CD14-positive monocyte (primary cell): ENCODE measurements around the gene SH3GLB1. TPM values are rescaled to one million over a fixed set of nuclear protein-coding genes. Genes with fewer than 3 reads are reported as not detected.

Experiments used
- DNase-seq, 3 donors: peaks; one replicate each; pipeline ENCODE4 v3.0.0-alpha.2; 2011 to 2022
- H2AFZ ChIP-seq: 2 replicates; pipeline ENCODE4 v1.6.0; 2012; ENCODE audit warnings: mild to moderate bottlenecking, low read depth, low read length, inconsistent platforms; ENCODE audit not compliant: insufficient read depth, poor library complexity, severe bottlenecking
- H3K27ac ChIP-seq, 2 donors: 1 replicate in 1 of 2; 2 replicates in 1 of 2; pipeline ENCODE4 v1.5.1; 2012 to 2013; ENCODE audit warnings: low read length in 2 of 2, control low read depth in 1 of 2, inconsistent platforms in 1 of 2, low read depth in 1 of 2, mild to moderate bottlenecking in 1 of 2
- H3K27me3 ChIP-seq, 2 donors: one replicate each; pipeline versions ENCODE4 v1.6.0 to v1.6.1; 2011 to 2013; ENCODE audit warnings: low read length in 2 of 2; ENCODE audit not compliant: control insufficient read depth in 2 of 2, insufficient read depth in 2 of 2
- H3K36me3 ChIP-seq, 2 donors: replicated peaks in 1 of 2; 1 replicate in 1 of 2; 2 replicates in 1 of 2; pipeline versions ENCODE4 v1.5.1 to v1.6.1; 2012 to 2013; ENCODE audit warnings: low read length in 2 of 2, control low read depth in 1 of 2, inconsistent platforms in 1 of 2, mild to moderate bottlenecking in 1 of 2; ENCODE audit not compliant: insufficient read depth in 2 of 2, control insufficient read depth in 1 of 2
- H3K4me1 ChIP-seq, 2 donors: 1 replicate in 1 of 2; 2 replicates in 1 of 2; pipeline versions ENCODE4 v1.5.1 to v1.6.1; 2012 to 2013; ENCODE audit warnings: low read length in 2 of 2, control low read depth in 1 of 2, inconsistent platforms in 1 of 2, mild to moderate bottlenecking in 1 of 2, moderate library complexity in 1 of 2; ENCODE audit not compliant: insufficient read depth in 2 of 2, control insufficient read depth in 1 of 2
- H3K4me2 ChIP-seq: replicated peaks from 2 replicates; pipeline ENCODE3; 2012; ENCODE audit warnings: low read length, moderate library complexity, mild to moderate bottlenecking; ENCODE audit not compliant: poor library complexity, severe bottlenecking; ENCODE audit errors: extremely low read depth
- H3K4me3 ChIP-seq, 3 experiments: fragments of 200-600 bp in 1 of 3; sonication (generic) in 1 of 3; replicated peaks in 1 of 3; 1 replicate in 2 of 3; 2 replicates in 1 of 3; pipeline ENCODE4 v1.5.1; 2011 to 2013; ENCODE audit warnings: low read length in 3 of 3, mild to moderate bottlenecking in 3 of 3, control low read depth in 2 of 3, low read depth in 2 of 3, inconsistent platforms in 1 of 3, moderate library complexity in 1 of 3
- H3K79me2 ChIP-seq: 2 replicates; pipeline ENCODE4 v1.6.0; 2012; ENCODE audit warnings: mild to moderate bottlenecking, control low read depth, inconsistent platforms, low read length, moderate library complexity; ENCODE audit not compliant: insufficient read depth
- H3K9ac ChIP-seq: 2 replicates; pipeline ENCODE4 v1.6.0; 2017; ENCODE audit warnings: low read length, mild to moderate bottlenecking; ENCODE audit not compliant: insufficient read depth, poor library complexity, severe bottlenecking
- H3K9me3 ChIP-seq, 2 donors: replicated peaks in 1 of 2; 1 replicate in 1 of 2; 2 replicates in 1 of 2; pipeline versions ENCODE4 v1.5.1 to v1.6.1; 2012 to 2013; ENCODE audit warnings: low read length in 2 of 2, control low read depth in 1 of 2; ENCODE audit not compliant: control insufficient read depth in 1 of 2, insufficient read depth in 1 of 2
- H4K20me1 ChIP-seq: 2 replicates; pipeline ENCODE4 v1.6.0; 2012; ENCODE audit warnings: mild to moderate bottlenecking, low read length, control low read depth, moderate library complexity; ENCODE audit not compliant: insufficient read depth
- H3K27ac Mint-ChIP-seq, 7 donors: one replicate each; pipeline ENCODE4 v1.8.0; 2020; ENCODE audit warnings: mild to moderate bottlenecking in 7 of 7, mixed read lengths in 7 of 7, moderate library complexity in 6 of 7, inconsistent platforms in 2 of 7
- H3K27me3 Mint-ChIP-seq, 3 donors: one replicate each; pipeline ENCODE4 v1.8.0; 2021 to 2022; ENCODE audit warnings: low read depth in 3 of 3, mild to moderate bottlenecking in 3 of 3, mixed read lengths in 3 of 3, moderate library complexity in 3 of 3, inconsistent platforms in 1 of 3
- H3K36me3 Mint-ChIP-seq, 2 donors: one replicate each; pipeline ENCODE4 v1.8.0; 2020; ENCODE audit warnings: mixed read lengths in 2 of 2, inconsistent platforms in 1 of 2, mild to moderate bottlenecking in 1 of 2
- H3K4me1 Mint-ChIP-seq: one replicate; pipeline ENCODE4 v1.8.0; 2020; ENCODE audit warnings: mild to moderate bottlenecking, mixed read lengths
- H3K4me3 Mint-ChIP-seq, 2 donors: one replicate each; pipeline ENCODE4 v1.8.0; 2020; ENCODE audit warnings: mild to moderate bottlenecking in 2 of 2, mixed read lengths in 2 of 2, moderate library complexity in 1 of 2
- H3K9me3 Mint-ChIP-seq, 7 donors: one replicate each; pipeline ENCODE4 v1.8.0; 2020 to 2022; ENCODE audit warnings: mixed read lengths in 7 of 7, mild to moderate bottlenecking in 6 of 7, moderate library complexity in 6 of 7, inconsistent platforms in 2 of 7
- WGBS: methylation state at CpG from one replicate; pipeline ENCODE4 v1.1.5; 2013; ENCODE audit warnings: missing lambda C conversion rate; ENCODE audit not compliant: insufficient coverage; 5-methylcytosine and 5-hydroxymethylcytosine counted together
- intact Hi-C, 2 donors: fragments of 100-400 bp; cut with micrococcal nuclease; formaldehyde crosslinking; loops; one replicate each; pipeline versions ENCODE4 v1.15.0 to v1.15.1; 2023
- polyA plus RNA-seq, 3 donors: library from polyadenylated mRNA; depleted of rRNA in 1 of 3; unstranded in 2 of 3; stranded (reverse) in 1 of 3; fragments of 300-500 nt in 2 of 3; fragments of >200 nt in 1 of 3; fragmentation: Illumina TruSeq in 2 of 3; gene quantifications; 1 replicate in 2 of 3; 2 replicates in 1 of 3; pipeline ENCODE4 v1.2.3, GENCODE V29; 2012 to 2021
- TF ChIP-seq, protein P1 (sequence below): fragments of 200-600 bp; IDR thresholded peaks from one replicate; pipeline ENCODE4 v1.8.0; 2022; ENCODE audit warnings: antibody characterized with exemption, mild to moderate bottlenecking

The SH3GLB1 gene
- polyA plus RNA-seq, 3 donors: 21.9 to 92.3 (median 75.8) TPM

DNA sequence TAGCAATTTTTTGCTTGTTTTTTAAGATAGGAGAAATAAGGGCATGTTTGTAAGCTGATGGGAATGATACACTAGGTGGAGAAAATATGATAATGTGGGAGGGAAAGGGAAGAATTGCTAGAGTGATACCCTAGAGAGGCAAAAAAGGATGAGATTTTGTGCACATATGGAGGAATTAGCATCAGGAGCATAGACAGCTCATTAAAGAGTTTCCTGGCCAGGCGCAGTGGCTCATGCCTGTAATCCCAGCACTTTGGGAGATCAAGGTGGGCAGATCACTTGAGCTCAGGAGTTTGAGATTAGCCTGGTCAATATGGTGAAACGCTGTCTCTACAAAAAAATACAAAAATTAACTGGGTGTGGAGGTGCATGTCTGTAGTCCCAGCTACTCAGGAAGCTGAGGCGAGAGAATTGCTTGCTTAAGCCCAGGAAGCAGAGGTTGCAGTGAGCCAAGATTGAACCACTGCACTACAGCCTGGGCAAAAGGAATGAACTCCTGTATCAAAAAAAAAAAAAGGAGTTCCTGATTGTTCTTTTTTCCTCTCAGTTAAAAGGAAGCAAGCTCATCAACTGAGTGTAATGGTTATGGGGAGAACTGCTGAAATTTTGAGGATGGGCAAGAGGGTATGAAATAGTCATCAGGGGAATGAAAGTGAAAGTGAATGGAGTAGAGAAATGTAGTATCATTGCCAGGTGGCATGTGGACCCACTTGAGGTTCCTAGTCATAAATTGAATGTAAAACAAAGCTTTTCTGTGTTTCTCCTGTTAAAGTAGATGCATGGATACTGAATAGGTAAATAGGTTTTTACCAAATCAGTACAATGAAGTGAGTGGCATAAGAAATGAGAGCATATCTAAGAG is 35.5 kb downstream of the SH3GLB1 start:
- Mint-ChIP-seq H3K9me3 (no peaks in the 10 kb centered on the region), H3K4me3 (no peak overlapping the region), H3K4me1 (no peaks in the 10 kb centered on the region), H3K27me3 (peaks cover 0 to 2% (median 0%) of the 10 kb centered on the region in 3 donors), H3K27ac (no peak overlapping the region), H3K36me3 (peaks cover 43 to 47% of the 10 kb centered on the region in 2 donors)
- Histone ChIP-seq H3K4me3 (no peak overlapping the region), H3K79me2 (no peaks in the 10 kb centered on the region), H4K20me1 (peaks cover 12% of the 10 kb centered on the region), H3K4me1 (peaks cover 6 to 13% of the 10 kb centered on the region in 2 donors), H3K4me2 (no peak overlapping the region), H3K36me3 (peaks cover 75 to 94% of the 10 kb centered on the region in 2 donors), H3K27ac (peak overlapping the region in 1 of 2 donors; percentile 70), H3K9ac (no peak overlapping the region), H2AFZ (no peak overlapping the region), H3K27me3 (no peaks in the 10 kb centered on the region), H3K9me3 (no peaks in the 10 kb centered on the region)
- DNase-seq: peak in 2 of 3 donors; percentile 8
- no CpG with 5 or more reads among the region's 3 CpGs for WGBS
- intact Hi-C loops: no loop called here
- TF ChIP-seq, protein P1, sequence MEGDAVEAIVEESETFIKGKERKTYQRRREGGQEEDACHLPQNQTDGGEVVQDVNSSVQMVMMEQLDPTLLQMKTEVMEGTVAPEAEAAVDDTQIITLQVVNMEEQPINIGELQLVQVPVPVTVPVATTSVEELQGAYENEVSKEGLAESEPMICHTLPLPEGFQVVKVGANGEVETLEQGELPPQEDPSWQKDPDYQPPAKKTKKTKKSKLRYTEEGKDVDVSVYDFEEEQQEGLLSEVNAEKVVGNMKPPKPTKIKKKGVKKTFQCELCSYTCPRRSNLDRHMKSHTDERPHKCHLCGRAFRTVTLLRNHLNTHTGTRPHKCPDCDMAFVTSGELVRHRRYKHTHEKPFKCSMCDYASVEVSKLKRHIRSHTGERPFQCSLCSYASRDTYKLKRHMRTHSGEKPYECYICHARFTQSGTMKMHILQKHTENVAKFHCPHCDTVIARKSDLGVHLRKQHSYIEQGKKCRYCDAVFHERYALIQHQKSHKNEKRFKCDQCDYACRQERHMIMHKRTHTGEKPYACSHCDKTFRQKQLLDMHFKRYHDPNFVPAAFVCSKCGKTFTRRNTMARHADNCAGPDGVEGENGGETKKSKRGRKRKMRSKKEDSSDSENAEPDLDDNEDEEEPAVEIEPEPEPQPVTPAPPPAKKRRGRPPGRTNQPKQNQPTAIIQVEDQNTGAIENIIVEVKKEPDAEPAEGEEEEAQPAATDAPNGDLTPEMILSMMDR: no peak

DNA sequence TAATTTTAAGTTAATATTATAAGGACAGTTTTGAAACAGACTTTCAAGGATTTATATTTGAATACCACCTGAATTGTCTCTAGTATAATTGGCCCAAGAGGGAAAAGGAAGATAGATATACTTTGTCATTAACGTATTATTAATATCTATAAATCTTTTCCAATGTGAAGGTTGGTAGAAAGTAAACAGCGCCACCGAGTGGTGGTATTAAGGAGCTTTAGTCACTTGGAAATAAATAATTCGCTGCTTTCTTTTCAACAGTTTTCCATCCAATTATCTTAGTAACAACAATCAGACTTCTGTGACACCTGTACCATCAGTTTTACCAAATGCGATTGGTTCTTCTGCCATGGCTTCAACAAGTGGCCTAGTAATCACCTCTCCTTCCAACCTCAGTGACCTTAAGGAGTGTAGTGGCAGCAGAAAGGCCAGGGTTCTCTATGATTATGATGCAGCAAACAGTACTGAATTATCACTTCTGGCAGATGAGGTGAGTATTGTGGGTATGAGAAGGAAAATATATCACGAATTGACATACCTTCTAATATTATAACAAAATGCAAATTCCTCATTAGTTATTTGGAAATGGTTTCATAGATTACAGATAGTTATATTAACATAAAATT is 37.7 kb downstream of the SH3GLB1 start:
- Mint-ChIP-seq H3K36me3 (peaks cover 40 to 42% of the 10 kb centered on the region in 2 donors), H3K4me1 (no peaks in the 10 kb centered on the region), H3K27ac (peak overlapping the region in 2 of 7 donors; percentile 4 to 22), H3K27me3 (peaks cover 0 to 2% (median 0%) of the 10 kb centered on the region in 3 donors), H3K9me3 (no peaks in the 10 kb centered on the region), H3K4me3 (no peak overlapping the region)
- Histone ChIP-seq H4K20me1 (peaks cover 8% of the 10 kb centered on the region), H3K4me1 (peaks cover 6 to 13% of the 10 kb centered on the region in 2 donors), H3K27ac (peak overlapping the region in 1 of 2 donors; percentile 34), H3K9me3 (no peaks in the 10 kb centered on the region), H3K4me2 (no peak overlapping the region), H3K36me3 (peaks cover 67 to 92% of the 10 kb centered on the region in 2 donors), H3K4me3 (no peak overlapping the region), H3K79me2 (no peaks in the 10 kb centered on the region), H2AFZ (no peak overlapping the region), H3K27me3 (no peaks in the 10 kb centered on the region), H3K9ac (no peak overlapping the region)
- intact Hi-C loops: no loop called here
- TF ChIP-seq, protein P1: peak; percentile 84
- DNase-seq: peak; percentile 33 to 59 (median 42)
- no CpG with 5 or more reads among the region's 6 CpGs for WGBS
